Posterior vena cava (tissue), 2 donors: ENCODE measurements around the gene VWA5B2. TPM values are rescaled to one million over a fixed set of nuclear protein-coding genes. Genes with fewer than 3 reads are reported as not detected.
A peak's percentile ranks its signal among the peaks of the same experiment; 100 is the strongest.

ENCODE experiments used
- DNase-seq: peaks from one replicate; pipeline ENCODE4 v3.0.0-alpha.2; 2020; ENCODE audit warnings: low spot score
- intact Hi-C, 2 donors: fragments of 100-400 bp; cut with DNase I; formaldehyde crosslinking; loops; one replicate each; pipeline versions ENCODE4 v1.14.1 to v1.14.2; 2022 to 2023
- total RNA-seq, 2 donors: library from RNA; stranded (reverse); fragmentation: NEBNext Ultra II Directional; extraction: Animal tissue kit (Norgen Biotek cat#: 25700); gene quantifications; one replicate each; pipeline ENCODE4 v1.2.1, GENCODE V29; 2021
- donor health status: DM: yes; HTN: yes; CAD: no.
- donor health status: DM: yes; HTN: yes; CAD: no.

Gene VWA5B2
- total RNA-seq, 2 donors from 2014 or later, result 0.38 TPM; not detected in 1

DNA sequence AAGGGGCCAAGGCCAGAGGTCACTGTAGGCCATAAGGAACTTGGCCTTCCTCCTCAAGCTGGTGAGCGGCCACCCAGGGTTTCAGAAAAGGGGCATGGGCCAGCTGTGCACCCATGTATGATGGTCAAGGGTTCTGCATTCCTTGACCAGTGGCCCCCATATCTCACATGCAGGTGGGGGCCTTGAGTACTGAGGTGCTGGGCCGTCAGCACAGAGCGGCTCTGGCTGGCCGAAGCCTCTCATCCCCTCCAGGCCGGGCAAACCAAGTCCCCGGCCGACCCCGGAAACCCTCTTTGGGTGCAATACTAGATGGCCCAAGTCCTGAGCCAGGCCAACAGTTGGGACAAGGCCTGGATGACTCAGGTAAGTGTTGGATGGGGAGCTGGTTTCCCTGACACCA lies 9.8 kb downstream of the VWA5B2 start:
- no peak for DNase-seq
- intact Hi-C loops, result no loop called here

DNA sequence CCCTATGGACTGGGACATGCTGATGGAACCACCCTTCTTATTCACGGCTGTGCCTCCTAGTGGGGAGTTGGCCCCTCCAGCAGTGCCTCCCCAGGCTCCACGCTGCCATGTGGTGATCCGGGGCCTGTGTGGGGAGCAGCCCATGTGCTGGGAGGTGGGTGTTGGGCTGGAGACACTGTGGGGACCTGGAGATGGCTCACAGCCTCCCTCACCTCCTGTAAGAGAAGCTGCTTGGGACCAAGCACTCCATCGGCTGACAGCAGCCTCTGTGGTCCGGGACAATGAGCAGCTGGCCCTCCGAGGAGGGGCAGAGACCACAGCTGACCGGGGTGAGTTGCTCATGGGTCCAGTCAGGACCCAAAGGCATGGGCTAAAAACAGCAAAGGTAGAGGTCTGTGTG lies 10.3 kb downstream of the VWA5B2 start:
- DNase-seq, result no peak
- intact Hi-C loops, result loop anchor here (10.0 kb wide), 2 partner anchors 95 to 105 kb away; partner anchors contain the start of gene EIF2B5 (in 1 of the 2)

DNA sequence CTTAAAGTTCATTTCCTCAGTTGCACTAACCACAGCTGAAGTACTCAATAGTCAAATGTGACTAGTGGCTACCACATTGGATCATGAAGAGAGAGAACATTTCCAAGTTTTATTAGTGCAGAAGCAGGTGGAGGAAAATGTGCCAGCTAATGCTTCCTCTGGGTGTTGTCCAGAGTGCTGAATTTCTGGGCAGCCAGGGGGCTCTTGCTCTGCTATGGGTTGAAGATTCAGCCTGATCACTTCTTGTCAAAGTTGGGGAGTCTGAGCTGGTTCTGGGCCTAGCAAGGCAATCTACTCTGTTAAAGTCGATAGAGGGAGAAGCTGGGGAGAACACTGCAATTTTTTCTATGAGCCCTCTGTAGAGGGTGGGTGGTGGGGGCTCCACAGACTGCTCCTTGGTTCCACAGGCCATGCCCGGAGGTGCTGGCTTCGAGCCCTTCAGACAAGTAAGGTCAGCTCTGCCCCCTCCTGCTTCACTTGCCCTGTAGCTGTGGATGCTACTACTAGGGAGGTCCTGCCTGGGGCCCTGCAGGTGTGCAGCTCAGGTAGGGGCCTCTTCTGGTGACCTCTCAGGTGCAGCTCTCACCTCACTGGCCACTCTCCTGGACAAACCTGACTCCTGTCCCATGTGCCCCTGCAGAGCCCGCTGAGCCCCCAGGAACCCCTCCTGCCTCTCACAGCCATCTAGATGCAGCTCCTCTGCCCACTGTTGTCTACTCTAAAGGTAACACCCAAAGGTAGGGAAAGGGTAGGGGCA lies 11.2 kb downstream of the VWA5B2 start:
- no peak for DNase-seq
- intact Hi-C loops, result loop anchor here (10.0 kb wide), 2 partner anchors 96 to 106 kb away; partner anchors contain the start of gene EIF2B5 (in 1 of the 2)

DNA sequence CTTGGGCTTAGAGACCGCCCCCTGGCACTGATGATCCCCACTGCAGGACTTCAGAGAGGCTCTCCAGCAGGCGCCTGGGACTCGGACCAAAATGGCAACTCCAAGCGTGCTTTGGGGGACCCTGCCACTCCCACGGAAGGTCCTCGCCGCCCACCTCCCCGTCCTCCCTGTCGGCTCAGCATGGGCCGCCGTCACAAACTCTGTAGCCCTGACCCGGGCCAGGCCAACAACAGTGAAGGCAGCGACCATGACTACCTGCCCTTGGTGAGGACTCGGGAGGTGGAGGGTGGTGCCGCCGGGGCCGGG lies 11.7 kb downstream of the VWA5B2 start:
- no peak for DNase-seq
- intact Hi-C loops, result loop anchor here (10.0 kb wide), 2 partner anchors 96 to 106 kb away; partner anchors contain the start of gene EIF2B5 (in 1 of the 2)

DNA sequence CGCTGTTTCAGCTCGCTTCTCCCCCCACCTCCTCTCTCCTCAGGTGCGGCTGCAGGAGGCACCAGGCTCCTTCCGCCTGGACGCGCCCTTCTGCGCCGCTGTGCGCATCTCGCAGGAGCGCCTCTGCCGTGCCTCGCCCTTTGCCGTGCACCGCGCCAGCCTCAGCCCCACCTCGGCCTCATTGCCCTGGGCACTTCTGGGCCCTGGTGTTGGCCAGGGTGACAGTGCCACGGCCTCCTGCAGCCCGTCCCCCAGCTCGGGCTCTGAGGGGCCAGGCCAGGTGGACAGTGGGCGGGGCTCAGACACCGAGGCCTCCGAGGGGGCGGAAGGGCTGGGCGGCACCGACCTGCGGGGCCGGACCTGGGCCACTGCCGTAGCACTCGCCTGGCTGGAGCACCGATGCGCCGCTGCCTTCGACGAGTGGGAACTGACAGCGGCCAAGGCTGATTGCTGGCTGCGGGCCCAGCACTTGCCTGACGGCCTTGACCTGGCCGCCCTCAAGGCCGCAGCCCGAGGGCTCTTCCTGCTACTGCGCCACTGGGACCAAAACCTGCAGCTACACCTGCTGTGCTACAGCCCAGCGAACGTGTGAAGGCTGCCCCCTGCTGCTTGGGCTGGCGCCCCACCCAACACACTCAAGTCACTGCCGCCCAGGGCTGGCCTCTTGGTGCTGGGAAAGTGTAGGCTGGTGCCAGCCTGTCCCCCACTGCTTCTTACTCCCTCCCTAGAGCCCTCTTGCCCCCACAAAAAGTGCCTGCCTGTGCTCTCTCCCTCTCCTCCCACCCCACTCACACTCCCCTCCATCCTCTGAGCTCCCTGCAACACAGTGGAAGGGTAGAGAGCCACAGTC lies 12.3 kb downstream of the VWA5B2 start:
- peak; percentile 82 for DNase-seq
- intact Hi-C loops, result loop anchor here (10.0 kb wide), 2 partner anchors 97 to 107 kb away; partner anchors contain the start of gene EIF2B5 (in 1 of the 2)

DNA sequence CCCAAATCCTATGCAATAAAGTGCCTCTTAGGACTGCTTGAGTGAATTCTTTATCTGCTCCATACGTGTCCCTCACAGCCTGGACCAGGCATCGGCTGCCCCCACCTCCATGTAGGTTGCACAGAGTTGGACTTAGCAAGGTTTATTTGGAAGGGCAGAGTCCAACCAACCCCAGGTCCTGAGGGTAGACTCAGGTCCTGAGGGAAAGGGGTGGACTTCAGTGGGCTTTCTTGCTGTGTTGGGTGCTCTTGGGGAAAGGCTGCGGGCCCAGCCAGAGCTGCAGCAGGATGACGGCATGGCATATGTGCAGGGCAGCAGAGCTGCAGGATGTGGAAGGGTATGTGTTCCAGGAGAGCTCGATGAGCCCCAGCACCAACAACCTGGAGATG lies 12.9 kb downstream of the VWA5B2 start:
- DNase-seq, result peak; percentile 57
- intact Hi-C loops, result loop anchor here (10.0 kb wide), 2 partner anchors 97 to 107 kb away; partner anchors contain the start of gene EIF2B5 (in 1 of the 2)

DNA sequence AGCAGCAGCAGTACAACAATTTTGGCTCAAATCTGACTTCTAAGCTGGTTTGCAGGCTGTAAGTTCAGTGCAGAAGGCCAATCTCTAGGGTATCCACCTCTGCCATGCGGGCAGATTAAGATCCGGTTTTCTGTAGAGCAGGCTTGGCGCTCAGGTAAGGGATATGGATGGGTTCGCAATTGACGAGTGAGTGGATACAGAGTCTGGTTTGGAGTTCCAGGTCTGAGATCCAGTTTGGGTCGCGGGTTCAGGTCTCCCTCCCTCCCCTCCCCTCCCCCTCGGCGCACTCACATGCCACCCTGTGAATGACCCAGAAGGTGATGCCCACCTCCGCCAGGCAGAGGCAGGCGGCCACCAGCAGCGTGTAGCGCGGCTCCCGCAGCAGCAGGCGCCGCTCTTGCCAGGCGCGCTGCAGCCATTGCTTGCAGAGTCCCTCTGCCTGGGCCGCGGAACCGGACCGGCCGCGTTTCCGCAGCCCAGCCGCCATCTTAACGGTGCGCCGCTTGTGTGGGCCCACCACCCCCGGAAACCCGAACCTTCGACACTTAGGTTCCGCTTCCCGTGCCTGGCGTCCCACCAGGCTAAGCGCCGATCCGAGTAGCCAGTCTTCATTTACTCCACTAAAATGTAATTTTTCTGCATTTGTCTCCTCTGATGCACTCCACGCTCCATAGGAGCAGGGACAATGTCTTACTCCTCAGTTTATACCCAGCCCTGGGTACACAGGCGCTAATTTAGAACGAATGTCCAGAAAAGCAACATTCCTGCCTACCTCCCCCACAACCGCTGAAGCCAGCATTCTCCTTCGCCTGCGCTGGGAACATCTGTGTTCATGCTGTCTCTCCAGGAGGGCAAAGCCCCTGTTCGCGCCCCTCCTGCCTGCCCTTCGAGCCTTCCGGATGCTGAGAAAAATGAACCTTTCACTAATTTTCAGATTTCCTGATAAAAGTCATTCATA lies 19.3 kb downstream of the VWA5B2 start, which contains the start of gene ALG3:
ALG3 (minus strand) TSS at position 509 of the 958 bp plus-strand sequence; CDS start at position 487, 22 bp downstream.
- DNase-seq, result peak; percentile 95
- intact Hi-C loops, result loop anchor here (10.0 kb wide), 2 partner anchors 104 to 114 kb away; partner anchors contain the start of gene EIF2B5 (in 1 of the 2)

DNA sequence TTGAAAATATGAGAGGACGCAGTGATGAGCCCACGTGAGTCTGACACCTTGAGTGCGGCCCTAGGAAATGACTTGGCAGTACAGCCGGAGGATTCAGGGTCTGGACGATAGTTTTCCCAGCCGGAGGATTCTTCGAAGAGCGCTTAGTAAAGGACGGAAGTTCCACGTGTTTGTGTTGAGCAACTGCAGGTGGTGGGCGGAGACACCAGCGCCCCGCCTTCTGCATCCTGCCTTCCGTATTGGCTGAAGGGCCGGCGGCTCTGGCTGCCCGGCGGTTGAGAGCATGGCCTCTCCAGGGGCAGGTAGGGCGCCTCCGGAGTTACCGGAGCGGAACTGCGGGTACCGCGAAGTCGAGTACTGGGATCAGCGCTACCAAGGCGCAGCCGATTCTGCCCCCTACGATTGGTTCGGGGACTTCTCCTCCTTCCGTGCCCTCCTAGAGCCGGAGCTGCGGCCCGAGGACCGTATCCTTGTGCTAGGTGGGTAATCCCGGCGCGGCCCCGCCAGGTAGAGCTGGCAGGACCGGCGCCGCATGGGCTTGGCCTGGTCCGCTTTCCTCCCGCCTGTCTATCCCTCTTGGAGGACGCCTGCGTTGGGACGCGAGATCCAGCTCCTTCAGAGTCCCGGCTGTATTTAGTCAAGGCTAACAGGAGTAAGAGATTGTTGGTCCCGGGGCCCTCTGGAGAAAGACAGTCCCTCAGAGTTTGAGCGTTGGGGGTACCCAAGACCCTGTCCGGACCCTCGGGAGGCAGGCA lies 20.2 kb downstream of the VWA5B2 start, which contains the start of gene EEF1AKMT4:
EEF1AKMT4 (plus strand) TSS at position 261 of the 755 bp plus-strand sequence; CDS start at position 284, 23 bp downstream.
- DNase-seq, result peak; percentile 98
- intact Hi-C loops, result loop anchor here (10.0 kb wide), 2 partner anchors 105 to 115 kb away; partner anchors contain the start of gene EIF2B5 (in 1 of the 2)

DNA sequence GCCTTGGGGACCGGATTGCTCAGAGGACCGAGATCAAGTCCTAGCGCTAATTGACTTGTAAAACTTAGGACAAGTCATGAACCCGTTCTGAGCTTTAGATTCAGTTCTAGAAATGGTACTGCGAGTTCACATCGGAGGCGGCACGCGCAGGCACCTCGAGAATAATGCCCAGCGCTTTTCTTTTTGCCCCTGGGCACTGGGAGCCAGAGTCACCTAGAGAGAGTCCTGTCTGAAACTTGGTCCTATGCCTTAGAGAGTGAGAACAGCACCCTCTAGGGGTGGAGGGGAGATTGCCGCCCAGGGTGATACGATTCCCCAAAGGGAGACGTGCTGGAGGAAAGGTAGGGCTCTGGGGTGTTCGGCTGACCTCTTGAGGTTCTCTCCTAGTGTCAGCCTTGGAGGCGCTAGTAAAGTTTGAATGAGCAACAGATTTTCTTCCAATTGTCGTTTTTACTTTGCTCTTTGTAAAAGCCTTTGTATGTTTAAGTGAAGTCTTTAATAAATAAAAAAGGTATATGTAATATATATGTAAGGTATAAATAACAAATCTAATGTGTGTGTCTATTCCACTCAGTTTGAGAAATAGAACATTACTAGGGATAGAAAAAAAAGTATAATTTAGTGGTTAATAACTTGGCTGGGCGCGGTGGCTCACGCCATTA lies 20.9 kb downstream of the VWA5B2 start:
- intact Hi-C loops, result no loop called here

DNA sequence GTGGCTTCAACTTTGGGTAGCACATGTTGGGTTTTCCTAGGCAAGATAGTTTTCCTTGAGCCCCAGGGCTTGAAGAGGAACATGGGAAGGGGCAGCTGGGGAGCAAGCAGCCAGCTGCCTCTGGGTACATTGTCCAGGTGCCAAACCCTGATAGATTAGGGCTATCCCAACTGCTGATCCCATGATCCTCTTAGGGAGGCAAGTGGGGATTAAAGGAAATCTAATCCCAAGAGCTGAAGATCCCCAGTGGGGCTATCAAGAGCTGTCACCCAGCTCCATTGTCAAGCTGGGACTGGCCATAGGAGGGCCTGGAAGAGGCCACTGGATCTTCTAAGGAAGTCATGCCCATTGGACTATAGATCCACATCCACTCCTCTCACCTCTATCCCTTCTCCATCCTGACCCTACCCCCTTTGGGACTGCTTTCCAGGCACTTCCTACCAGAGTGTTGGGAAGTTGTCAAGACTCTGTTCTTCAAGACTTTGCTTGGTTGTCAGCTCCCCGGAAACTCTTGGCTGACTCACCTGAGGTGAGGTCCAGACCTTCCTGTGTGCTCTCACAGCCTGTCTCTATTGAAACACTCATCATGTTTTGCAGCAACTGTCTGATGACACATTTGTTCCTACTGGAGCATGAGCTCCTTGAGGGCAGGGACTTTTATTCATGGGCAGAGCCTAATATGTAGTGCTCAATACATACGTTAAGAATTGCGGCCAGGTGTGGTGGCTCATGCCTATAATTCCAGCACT lies 26.1 kb downstream of the VWA5B2 start:
- DNase-seq, result peak; percentile 30
- intact Hi-C loops, result no loop called here

More for the DNA sequence above, 20.9 kb downstream of the VWA5B2 start:
- DNase-seq, result peak; percentile 94

DNA sequence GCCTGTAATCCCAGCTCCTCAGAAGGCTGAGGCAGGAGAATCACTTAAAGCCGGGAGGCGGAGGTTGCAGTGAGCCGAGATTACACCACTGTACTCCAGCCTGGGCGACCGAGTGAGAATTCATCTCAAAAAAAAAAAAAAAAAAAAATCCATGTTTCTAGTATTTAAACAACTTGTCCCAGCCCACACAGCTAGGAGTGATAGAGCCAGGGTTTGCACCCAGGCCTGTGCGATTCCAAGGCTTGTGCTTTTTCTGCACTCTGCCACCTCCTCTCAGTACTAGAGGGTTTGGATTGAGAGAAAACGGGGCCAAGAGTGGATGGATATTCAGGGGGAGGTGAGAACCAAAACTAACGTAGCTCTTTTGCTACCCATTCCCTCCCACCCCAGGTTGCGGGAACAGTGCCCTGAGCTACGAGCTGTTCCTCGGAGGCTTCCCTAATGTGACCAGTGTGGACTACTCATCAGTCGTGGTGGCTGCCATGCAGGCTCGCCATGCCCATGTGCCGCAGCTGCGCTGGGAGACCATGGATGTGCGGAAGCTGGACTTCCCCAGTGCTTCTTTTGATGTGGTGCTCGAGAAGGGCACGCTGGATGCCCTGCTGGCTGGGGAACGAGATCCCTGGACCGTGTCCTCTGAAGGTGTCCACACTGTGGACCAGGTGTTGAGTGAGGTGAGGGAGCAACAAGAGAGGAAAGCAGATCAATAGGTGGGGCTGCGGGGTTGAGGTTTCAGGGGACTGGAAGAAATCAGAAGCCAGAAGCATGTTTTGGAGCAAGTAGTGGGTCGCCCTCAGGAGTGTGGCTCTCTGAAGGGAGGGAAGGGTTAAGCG lies 27.9 kb downstream of the VWA5B2 start:
- peak; percentile 31 for DNase-seq
- intact Hi-C loops, result no loop called here

DNA sequence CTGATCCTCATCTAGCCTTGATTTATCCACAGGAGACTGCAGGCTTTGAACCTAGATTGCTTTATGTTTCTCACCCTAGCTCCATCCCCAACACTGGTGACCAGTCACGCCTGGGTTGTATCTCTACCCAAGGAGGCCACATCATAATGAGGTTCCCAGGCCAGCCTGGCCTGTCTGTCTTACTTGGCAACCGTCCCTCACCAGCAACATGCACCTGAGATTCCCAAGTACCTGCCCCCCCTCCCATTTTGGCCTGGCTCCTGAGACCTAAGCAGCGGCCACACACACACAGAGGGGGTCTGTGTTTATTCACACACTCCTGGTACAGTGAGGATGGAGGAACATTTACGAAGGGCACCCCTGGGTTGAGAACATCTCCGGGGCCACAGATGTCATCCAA lies 29.5 kb downstream of the VWA5B2 start:
- intact Hi-C loops, result no loop called here

DNA sequence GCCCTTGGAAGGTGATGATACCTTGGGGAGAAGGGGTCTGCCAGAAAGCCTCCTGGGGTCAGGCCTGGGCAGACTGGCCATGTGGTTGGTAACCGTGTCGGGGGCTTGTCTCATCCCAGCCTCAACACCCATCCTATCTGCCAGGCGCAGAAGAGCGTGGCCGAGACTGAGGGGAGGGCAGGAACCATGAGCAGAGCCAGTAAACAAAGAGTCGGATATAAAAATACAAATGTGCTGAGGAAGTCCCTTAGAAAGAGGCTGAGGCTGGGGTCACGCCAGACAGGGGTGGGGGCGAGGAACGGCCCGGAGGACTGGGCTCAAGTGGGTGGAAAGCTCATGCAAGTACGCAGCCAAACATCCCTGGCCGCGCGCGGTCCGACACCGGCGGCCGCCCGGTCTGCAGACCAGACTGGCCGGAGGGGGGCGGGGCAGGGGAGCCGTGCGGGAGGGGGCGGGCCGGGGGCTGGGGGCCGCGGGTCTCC lies 30.1 kb downstream of the VWA5B2 start:
- peak; percentile 76 for DNase-seq
- intact Hi-C loops, result no loop called here

More for the DNA sequence above, 29.5 kb downstream of the VWA5B2 start:
- peak; percentile 62 for DNase-seq

DNA sequence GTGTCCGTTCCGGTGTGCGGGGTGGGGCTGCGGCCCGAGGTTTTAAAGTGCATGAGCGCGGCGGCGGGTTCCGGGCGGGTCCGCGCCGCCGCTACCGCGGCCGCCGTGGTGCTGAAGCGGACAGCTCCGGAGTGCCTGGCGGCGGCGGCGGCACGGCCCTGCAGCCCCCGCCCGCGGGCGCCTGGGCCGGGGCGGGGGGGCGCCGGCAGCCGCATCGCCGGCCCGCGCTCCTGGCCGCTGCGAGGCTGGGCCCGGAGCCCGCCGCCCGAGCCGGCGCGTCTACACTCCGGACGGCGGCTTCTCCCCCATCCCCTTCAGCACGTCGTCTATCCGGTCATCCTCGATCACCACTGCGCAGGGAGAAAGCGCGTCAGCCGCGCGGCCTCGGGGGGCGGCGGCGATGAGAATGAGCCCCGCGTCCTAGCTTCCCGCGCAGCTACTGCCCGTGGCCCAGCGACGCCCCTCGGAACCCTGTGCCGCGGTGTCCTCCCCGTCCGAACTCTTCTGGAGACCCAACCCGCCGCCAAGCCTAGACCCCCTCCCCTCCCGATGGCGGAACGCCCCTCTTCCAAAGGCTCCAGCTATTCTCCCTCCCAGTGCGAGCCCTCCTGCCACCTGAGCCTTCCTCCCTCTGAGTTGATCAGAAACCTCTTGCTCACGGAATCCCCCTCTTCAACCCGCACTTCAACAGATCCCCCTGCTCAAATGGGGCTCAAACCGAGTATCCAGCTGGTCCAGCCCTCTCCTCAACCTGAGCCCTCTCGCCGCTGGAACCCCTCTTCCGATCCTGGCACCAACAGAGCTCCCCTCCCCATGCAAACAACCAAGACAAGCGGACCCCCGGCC lies 30.7 kb downstream of the VWA5B2 start:
- peak; percentile 83 for DNase-seq

More for the DNA sequence above, 30.7 kb downstream of the VWA5B2 start:
- intact Hi-C loops, result no loop called here
